Activated CD8-positive, alpha-beta T cell treated with anti-CD3 and anti-CD28 coated beads for 36 hours (primary cell): ENCODE measurements around the gene CALHM3. TPM values are rescaled to one million over a fixed set of nuclear protein-coding genes. Genes with fewer than 3 reads are reported as not detected.

Experiments used
- ATAC-seq: fragments of 200-7000 bp; cut with Tn5 transposase; one replicate; pipeline ENCODE4 v1.10.0; 2021; ENCODE audit warnings: mild to moderate bottlenecking, moderate library complexity
- CTCF ChIA-PET: fragments of 350-600 bp; sonication (Branson Sonifier 250); formaldehyde crosslinking; loops from one replicate; lab custom pipeline; 2021; ENCODE audit warnings: antibody characterized with exemption; lab: Charles Lee
- POLR2A ChIA-PET: fragments of 350-600 bp; sonication (Branson Sonifier 250); formaldehyde crosslinking; loops from one replicate; lab custom pipeline; 2021; ENCODE audit warnings: antibody characterized with exemption; lab: Charles Lee
- DNase-seq: peaks from one replicate; pipeline ENCODE4 v3.0.0-alpha.2; 2020
- H3K27ac Mint-ChIP-seq: one replicate; pipeline ENCODE4 v1.8.0; 2021; ENCODE audit warnings: mild to moderate bottlenecking, mixed read lengths
- H3K27me3 Mint-ChIP-seq: one replicate; pipeline ENCODE4 v1.8.0; 2021; ENCODE audit warnings: mixed read lengths
- H3K36me3 Mint-ChIP-seq: one replicate; pipeline ENCODE4 v1.8.0; 2021; ENCODE audit warnings: low read depth, mixed read lengths
- H3K4me1 Mint-ChIP-seq: one replicate; pipeline ENCODE4 v1.8.0; 2021; ENCODE audit warnings: low read depth, mixed read lengths
- H3K4me3 Mint-ChIP-seq: one replicate; pipeline ENCODE4 v1.8.0; 2021; ENCODE audit warnings: mild to moderate bottlenecking, moderate library complexity, mixed read lengths
- H3K9me3 Mint-ChIP-seq: one replicate; pipeline ENCODE4 v1.8.0; 2021; ENCODE audit warnings: mixed read lengths
- intact Hi-C: fragments of 100-400 bp; cut with micrococcal nuclease; formaldehyde crosslinking; loops from one replicate; pipeline ENCODE4 v1.10.0; 2022
- total RNA-seq, 2 experiments: library from RNA; stranded (reverse); gene quantifications; one replicate each; pipeline ENCODE4 v1.2.3, GENCODE V29; 2021
- TF ChIP-seq, protein P1 (sequence below): fragments of 200-600 bp; IDR thresholded peaks from one replicate; pipeline ENCODE4 v1.8.0; 2022; ENCODE audit warnings: antibody characterized with exemption, mild to moderate bottlenecking

Gene CALHM3
- total RNA-seq, 2 experiments from 2014 or later, result not detected

DNA sequence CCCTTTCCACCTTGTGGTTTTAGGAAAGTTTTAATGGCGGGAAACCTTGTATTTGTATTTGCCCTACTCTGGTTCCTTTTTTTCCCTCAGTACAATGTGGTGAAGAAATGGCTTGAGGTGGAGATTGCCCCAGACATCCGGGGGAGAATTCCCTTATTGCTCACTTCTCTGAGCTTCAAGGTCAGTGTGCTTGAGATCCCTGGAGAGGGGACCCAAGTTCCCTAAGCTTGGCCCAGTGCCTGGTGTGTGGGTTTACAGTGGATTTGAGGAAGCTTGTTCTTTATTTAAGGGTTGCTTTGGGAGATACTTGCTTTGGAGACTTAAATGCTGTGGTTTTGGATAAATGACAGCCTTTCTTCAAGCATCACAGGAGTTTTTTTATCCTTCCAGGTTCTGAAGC lies 45.2 kb downstream of the CALHM3 start:
- Mint-ChIP-seq H3K9me3 (no peaks in the 10 kb centered on the region), H3K27me3 (no peaks in the 10 kb centered on the region), H3K4me3 (no peak overlapping the region), H3K27ac (no peak overlapping the region), H3K4me1 (peaks cover 19% of the 10 kb centered on the region), H3K36me3 (peaks cover 51% of the 10 kb centered on the region)
- ChIA-PET POLR2A (interaction anchor here (1.0 kb wide), 1 partner anchor 16 kb away, joined by 3 read pairs; no protein-coding TSS in a partner anchor), CTCF (interaction anchor here (0.8 to 0.9 kb wide), 2 partner anchors 18 to 53 kb away, joined by 3 read pairs; no protein-coding TSS in a partner anchor)
- intact Hi-C loops, result no loop called here
- ATAC-seq, result no peak
- TF ChIP-seq, protein P1, sequence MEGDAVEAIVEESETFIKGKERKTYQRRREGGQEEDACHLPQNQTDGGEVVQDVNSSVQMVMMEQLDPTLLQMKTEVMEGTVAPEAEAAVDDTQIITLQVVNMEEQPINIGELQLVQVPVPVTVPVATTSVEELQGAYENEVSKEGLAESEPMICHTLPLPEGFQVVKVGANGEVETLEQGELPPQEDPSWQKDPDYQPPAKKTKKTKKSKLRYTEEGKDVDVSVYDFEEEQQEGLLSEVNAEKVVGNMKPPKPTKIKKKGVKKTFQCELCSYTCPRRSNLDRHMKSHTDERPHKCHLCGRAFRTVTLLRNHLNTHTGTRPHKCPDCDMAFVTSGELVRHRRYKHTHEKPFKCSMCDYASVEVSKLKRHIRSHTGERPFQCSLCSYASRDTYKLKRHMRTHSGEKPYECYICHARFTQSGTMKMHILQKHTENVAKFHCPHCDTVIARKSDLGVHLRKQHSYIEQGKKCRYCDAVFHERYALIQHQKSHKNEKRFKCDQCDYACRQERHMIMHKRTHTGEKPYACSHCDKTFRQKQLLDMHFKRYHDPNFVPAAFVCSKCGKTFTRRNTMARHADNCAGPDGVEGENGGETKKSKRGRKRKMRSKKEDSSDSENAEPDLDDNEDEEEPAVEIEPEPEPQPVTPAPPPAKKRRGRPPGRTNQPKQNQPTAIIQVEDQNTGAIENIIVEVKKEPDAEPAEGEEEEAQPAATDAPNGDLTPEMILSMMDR, result no peak
- DNase-seq, result no peak

DNA sequence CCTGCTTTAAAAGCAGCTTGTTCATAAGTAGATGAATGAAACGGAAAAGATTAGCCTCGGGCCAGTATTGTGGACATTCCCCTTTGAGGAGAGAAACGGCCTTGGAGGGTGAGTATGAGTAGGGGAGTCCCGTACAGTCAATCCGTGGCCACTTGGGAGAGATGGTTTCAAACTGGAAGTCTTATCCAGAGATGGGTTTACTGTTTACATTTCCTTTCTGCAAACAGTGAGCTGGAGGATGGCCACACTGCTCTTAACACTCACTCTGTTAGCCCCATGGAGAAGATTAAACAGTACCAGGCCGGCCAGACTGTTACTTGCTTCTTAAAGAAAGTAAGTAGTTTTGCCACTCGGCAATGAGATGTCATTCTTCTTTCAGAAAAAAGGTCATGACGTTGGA lies 47.1 kb downstream of the CALHM3 start:
- peaks cover 36% of the 10 kb centered on the region for H3K4me1 Mint-ChIP-seq
- H3K9me3 Mint-ChIP-seq, result no peaks in the 10 kb centered on the region
- no peak overlapping the region for H3K27ac Mint-ChIP-seq
- ATAC-seq (no peak), DNase-seq (no peak)
- H3K27me3 Mint-ChIP-seq, result no peaks in the 10 kb centered on the region
- TF ChIP-seq, protein P1, result no peak
- POLR2A ChIA-PET, result interaction anchor here (0.6 to 1.1 kb wide), 2 partner anchors 19 to 34 kb away, joined by 3 read pairs; no protein-coding TSS in a partner anchor
- CTCF ChIA-PET, result interaction anchor here (1.0 to 1.3 kb wide), 2 partner anchors 11 to 53 kb away, joined by 3 to 4 read pairs; no protein-coding TSS in a partner anchor
- H3K36me3 Mint-ChIP-seq, result peaks cover 53% of the 10 kb centered on the region
- intact Hi-C loops, result no loop called here
- H3K4me3 Mint-ChIP-seq, result no peak overlapping the region

DNA sequence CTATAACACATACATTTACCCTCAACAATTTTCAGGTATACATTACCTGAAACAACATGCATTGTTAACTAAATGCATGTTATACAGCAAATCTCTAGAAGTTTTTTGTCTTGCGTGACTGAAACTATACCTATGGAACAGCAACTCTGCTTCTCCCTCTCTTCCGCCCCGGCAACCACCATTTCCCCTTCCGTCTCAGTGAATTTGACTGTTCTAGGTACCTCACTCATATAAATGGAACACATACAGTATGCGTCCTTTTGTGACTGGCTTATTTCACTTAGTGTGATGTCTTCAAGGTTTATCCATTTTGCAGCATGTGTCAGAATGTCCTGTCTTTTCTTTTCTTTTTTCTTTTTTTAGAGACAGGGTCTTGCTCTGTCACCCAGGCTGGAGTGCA lies 49.4 kb downstream of the CALHM3 start:
- no peaks in the 10 kb centered on the region for H3K27me3 Mint-ChIP-seq
- H3K9me3 Mint-ChIP-seq, result no peaks in the 10 kb centered on the region
- H3K4me1 Mint-ChIP-seq, result peaks cover 36% of the 10 kb centered on the region
- DNase-seq, result peak; percentile 36
- intact Hi-C loops, result no loop called here
- peak; percentile 58 for ATAC-seq
- TF ChIP-seq, protein P1, result no peak
- no peak overlapping the region for H3K4me3 Mint-ChIP-seq
- CTCF ChIA-PET, result interaction anchor here (0.8 kb wide), 1 partner anchor 51 kb away, joined by 3 read pairs; no protein-coding TSS in a partner anchor
- POLR2A ChIA-PET, result no interaction called here
- H3K27ac Mint-ChIP-seq, result peak overlapping the region; percentile 55
- peaks cover 58% of the 10 kb centered on the region for H3K36me3 Mint-ChIP-seq

DNA sequence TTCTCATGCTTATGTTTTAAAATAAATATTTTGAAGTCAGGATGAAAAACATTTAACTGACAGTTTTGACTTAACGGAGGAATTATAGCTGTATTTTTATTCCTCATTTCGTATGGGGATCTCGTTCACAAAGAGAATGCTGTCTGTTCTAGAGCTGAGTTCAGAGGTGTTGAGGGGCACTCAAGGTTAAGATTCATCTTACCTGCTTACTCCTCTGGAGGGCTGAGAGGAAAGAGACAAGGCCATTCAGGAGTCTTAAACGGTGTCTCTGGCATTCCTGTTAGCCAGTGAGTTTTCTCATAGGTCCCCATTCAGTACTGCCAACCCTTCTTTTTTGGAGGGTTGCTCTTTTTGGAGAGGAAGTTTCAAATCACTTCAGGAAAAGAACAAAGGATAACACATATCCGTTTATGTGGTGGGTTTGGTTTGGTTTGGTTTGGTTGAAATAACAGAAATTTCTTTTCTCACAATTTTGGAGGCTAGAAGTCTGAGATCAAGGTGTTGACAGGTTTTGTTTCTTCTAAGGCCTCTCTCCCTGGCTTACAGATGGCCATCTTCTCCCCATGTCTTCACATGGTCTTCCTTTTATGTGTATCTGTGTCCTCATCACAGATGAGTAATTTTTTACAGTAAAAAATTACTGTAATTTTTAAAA lies 49.9 kb downstream of the CALHM3 start:
- peaks cover 36% of the 10 kb centered on the region for H3K4me1 Mint-ChIP-seq
- peaks cover 64% of the 10 kb centered on the region for H3K36me3 Mint-ChIP-seq
- intact Hi-C loops, result no loop called here
- ATAC-seq (peak; percentile 13), DNase-seq (no peak)
- POLR2A ChIA-PET, result interaction anchor here (1.0 kb wide), 1 partner anchor 9 kb away, joined by 3 read pairs; no protein-coding TSS in a partner anchor
- no peak overlapping the region for H3K4me3 Mint-ChIP-seq
- H3K9me3 Mint-ChIP-seq, result no peaks in the 10 kb centered on the region
- TF ChIP-seq, protein P1, result no peak
- CTCF ChIA-PET, result no interaction called here
- no peaks in the 10 kb centered on the region for H3K27me3 Mint-ChIP-seq
- peak overlapping the region; percentile 75 for H3K27ac Mint-ChIP-seq

DNA sequence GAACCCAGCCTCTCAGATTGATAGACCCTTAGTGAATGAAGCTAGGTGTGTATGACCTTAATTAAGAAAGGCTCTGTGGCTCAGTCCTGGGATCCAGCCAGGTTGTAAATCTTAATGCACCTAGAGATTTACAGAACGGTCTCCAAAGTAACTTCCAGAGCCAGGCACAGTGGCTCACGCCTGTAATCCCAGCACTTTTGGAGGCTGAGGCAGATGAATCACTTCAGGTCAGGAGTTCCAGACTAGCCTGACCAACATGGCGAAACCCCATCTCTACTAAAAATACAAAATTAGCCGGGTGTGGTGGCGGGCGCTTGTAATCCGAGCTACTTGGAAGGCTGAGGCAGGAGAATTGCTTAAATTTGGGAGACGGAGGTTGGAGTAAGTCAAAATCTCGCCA lies 51.2 kb downstream of the CALHM3 start:
- no peaks in the 10 kb centered on the region for H3K27me3 Mint-ChIP-seq
- DNase-seq (no peak), ATAC-seq (no peak)
- ChIA-PET CTCF (interaction anchor here (2.2 to 2.5 kb wide), 2 partner anchors 12 to 58 kb away, joined by 8 to 9 read pairs; no protein-coding TSS in a partner anchor), POLR2A (interaction anchor here (1.1 kb wide), 1 partner anchor 31 kb away, joined by 5 read pairs; the partner anchor contains the start of genes ATP5MK and PDCD11)
- no peak overlapping the region for H3K4me3 Mint-ChIP-seq
- no peak overlapping the region for H3K27ac Mint-ChIP-seq
- H3K9me3 Mint-ChIP-seq, result no peaks in the 10 kb centered on the region
- TF ChIP-seq, protein P1, result no peak
- intact Hi-C loops, result no loop called here
- peaks cover 36% of the 10 kb centered on the region for H3K4me1 Mint-ChIP-seq
- peaks cover 69% of the 10 kb centered on the region for H3K36me3 Mint-ChIP-seq
